HepG2 (cell line): Measurements from ENCODE around the gene ABTB2. TPM values are rescaled to one million over a fixed set of nuclear protein-coding genes. Genes with fewer than 3 reads are reported as not detected.

ENCODE experiments used
- ATF7 ChIP-seq, 2 experiments: fragments of 450-650 bp in 1 of 2; sonication (generic) in 1 of 2; formaldehyde crosslinking in 1 of 2; IDR thresholded peaks; 2 replicates each; pipeline versions ENCODE4 v1.4.0 to v1.6.1; 2016 to 2020; ENCODE audit warnings: antibody characterized with exemption in 1 of 2, mild to moderate bottlenecking in 1 of 2, missing genetic modification reagents in 1 of 2
- FOXO4 ChIP-seq: sonication (generic); formaldehyde crosslinking; conservative IDR thresholded peaks from 2 replicates; pipeline ENCODE4 v1.8.1; 2023; ENCODE audit warnings: missing genetic modification reagents
- MIXL1 ChIP-seq: IDR thresholded peaks from 2 replicates; pipeline ENCODE4 v1.6.1; 2016
- NFE2 ChIP-seq: sonication (generic); formaldehyde crosslinking; IDR thresholded peaks from 2 replicates; pipeline ENCODE4 v1.4.0; 2020; ENCODE audit warnings: missing genetic modification reagents
- NFKB2 ChIP-seq: sonication (generic); formaldehyde crosslinking; IDR thresholded peaks from 2 replicates; pipeline ENCODE4 v1.4.0; 2020; ENCODE audit warnings: missing genetic modification reagents, borderline replicate concordance
- PREB ChIP-seq: sonication (generic); formaldehyde crosslinking; IDR thresholded peaks from 2 replicates; pipeline ENCODE4 v1.4.0; 2020; ENCODE audit warnings: missing genetic modification reagents
- REST ChIP-seq, 2 experiments: IDR thresholded peaks; 2 replicates each; pipeline ENCODE4 v1.6.1; 2011 to 2012; ENCODE audit warnings: low read length in 2 of 2, borderline replicate concordance in 1 of 2, low read depth in 1 of 2, mild to moderate bottlenecking in 1 of 2, moderate library complexity in 1 of 2
- SNRNP70 ChIP-seq: fragments of 200-400 bp; formaldehyde crosslinking; IDR thresholded peaks from 2 replicates; pipeline ENCODE4 v1.6.1; 2017; ENCODE audit warnings: mild to moderate bottlenecking, low read depth, low read length, moderate library complexity
- SRSF1 ChIP-seq: fragments of 200-400 bp; formaldehyde crosslinking; optimal IDR thresholded peaks from 2 replicates; pipeline ENCODE3; 2017; ENCODE audit warnings: mild to moderate bottlenecking, low read depth, low read length, moderate library complexity
- TFE3 ChIP-seq: IDR thresholded peaks from 2 replicates; pipeline ENCODE4 v1.6.1; 2016
- THAP9 ChIP-seq: sonication (generic); formaldehyde crosslinking; IDR thresholded peaks from 2 replicates; pipeline ENCODE4; 2020; ENCODE audit warnings: missing genetic modification reagents, mild to moderate bottlenecking, borderline replicate concordance
- ZFX ChIP-seq: sonication (generic); formaldehyde crosslinking; IDR thresholded peaks from 2 replicates; pipeline ENCODE4 v1.4.0; 2020; ENCODE audit warnings: mild to moderate bottlenecking, low read depth, missing genetic modification reagents, moderate library complexity
- ZMAT3 ChIP-seq: sonication (generic); formaldehyde crosslinking; conservative IDR thresholded peaks from 2 replicates; pipeline ENCODE4 v1.7.0; 2021; ENCODE audit warnings: missing genetic modification reagents
- ZNF17 ChIP-seq: sonication (generic); formaldehyde crosslinking; IDR thresholded peaks from 2 replicates; pipeline ENCODE4 v1.5.0; 2020; ENCODE audit warnings: mild to moderate bottlenecking, missing genetic modification reagents
- ZNF232 ChIP-seq: sonication (generic); formaldehyde crosslinking; IDR thresholded peaks from 2 replicates; pipeline ENCODE4 v1.4.0; 2020; ENCODE audit warnings: missing genetic modification reagents, borderline replicate concordance
- ZNF644 ChIP-seq: IDR thresholded peaks from 2 replicates; pipeline ENCODE4 v1.6.1; 2016; ENCODE audit warnings: low read depth
- ZNF709 ChIP-seq: sonication (generic); formaldehyde crosslinking; IDR thresholded peaks from 2 replicates; pipeline ENCODE4 v1.5.0; 2020; ENCODE audit warnings: mild to moderate bottlenecking, missing genetic modification reagents
- ZSCAN21 ChIP-seq: sonication (generic); formaldehyde crosslinking; IDR thresholded peaks from 2 replicates; pipeline ENCODE4 v1.8.0; 2022; ENCODE audit warnings: mild to moderate bottlenecking, missing genetic modification reagents, moderate library complexity, borderline replicate concordance
- polyA plus RNA-seq, 8 experiments: library from polyadenylated mRNA; depleted of rRNA in 3 of 8; stranded (reverse) in 7 of 8; unstranded in 1 of 8; fragments of >200 nt; fragmentation: Illumina TruSeq in 4 of 8; extraction: Trizol in 4 of 8; gene quantifications; 2 replicates each; pipeline versions ENCODE4 v1.2.1 to v1.2.3, GENCODE V29; 2011 to 2016; ENCODE audit warnings: low read depth in 4 of 8, missing spikeins in 1 of 8, mixed read lengths in 1 of 8; ENCODE audit not compliant: insufficient read depth in 1 of 8
- total RNA-seq, 5 experiments: library from RNA; depleted of rRNA; stranded (reverse); fragments of >200 nt; fragmentation: Illumina TruSeq; extraction: Trizol; gene quantifications; 2 replicates each; pipeline ENCODE4 v1.2.3, GENCODE V29; 2016; ENCODE audit warnings: low read depth in 1 of 5

ABTB2 gene
- total and polyA plus RNA-seq, 2 of the 13 experiments (the other 11 are each of a cell fraction or from before 2014, with no cell fraction given) = 5.1 to 15.4 TPM

GRCh38 chr11:34344768-34345539 is 12.9 kb downstream of the ABTB2 start (continued):
- TF ChIP-seq REST (IDR thresholded peaks at IDR 0.05; ENCODE audit: borderline replicate concordance in 1 of 2, low read depth in 1 of 2, low read length in 2 of 2) (no peak), PREB (CRISPR knock-in tag) (no peak), ZNF709 (CRISPR knock-in tag) (peak; percentile 64; the same call in 1 of the 2 replicates), NFE2 (CRISPR knock-in tag) (no peak), ZFX (CRISPR knock-in tag) (peak; percentile 77), THAP9 (CRISPR knock-in tag) (0 out of 2 replicates have a peak, but pooled peaks have one; percentile 26), ATF7 (IDR thresholded peaks at IDR 0.05) (peak; percentile 63), ATF7 (CRISPR knock-in tag; IDR thresholded peaks at IDR 0.05) (no peak; the same call in 1 of the 2 replicates), MIXL1 (CRISPR knock-in tag) (peak; percentile 96), ZNF17 (CRISPR knock-in tag) (no peak), SNRNP70 (no peak), SRSF1 (no peak), ZSCAN21 (0 out of 2 replicates have a peak, but pooled peaks have one; percentile 29), ZNF232 (CRISPR knock-in tag) (no peak), TFE3 (CRISPR knock-in tag) (peak; percentile 69), ZNF644 (CRISPR knock-in tag) (peak; percentile 57; the same call in 1 of the 2 replicates), ZMAT3 (0 out of 2 replicates have a peak, but pooled peaks have one; percentile 34), NFKB2 (CRISPR knock-in tag) (no peak; the same call in 1 of the 2 replicates), FOXO4 (CRISPR knock-in tag) (no peak)
